GM21786 (cell line): ENCODE measurements around the gene RBMS3.
"Not testable (repeated sequence)": the region's sequence is repeated elsewhere in the genome, so short reads cannot be mapped to it uniquely, and the experiment has no call there.

Experiments
- ATAC-seq: cut with Tn5 transposase; IDR thresholded peaks from one replicate; pipeline ENCODE4 v1.9.1; 2021; ENCODE audit not compliant: unreplicated experiment

RBMS3 gene

GRCh38 chr3:29649815-29650547 is 369.1 kb downstream of the RBMS3 start:
- peak; percentile 80 for ATAC-seq

- no peak for ATAC-seq
Measured at GRCh38 chr3:29653680-29654079, 372.8 kb downstream of the RBMS3 start.

GRCh38 chr3:29655015-29655747 is 374.3 kb downstream of the RBMS3 start:
- no peak for ATAC-seq

- no peak for ATAC-seq
Measured at GRCh38 chr3:29665688-29666087, 384.8 kb downstream of the RBMS3 start.

- no peak for ATAC-seq
Measured at GRCh38 chr3:29668233-29668632, 387.4 kb downstream of the RBMS3 start.

- ATAC-seq = no peak
Measured at GRCh38 chr3:29668728-29669127, 387.9 kb downstream of the RBMS3 start.

GRCh38 chr3:29670476-29670875 is 389.6 kb downstream of the RBMS3 start:
- not testable (repeated sequence) for ATAC-seq

GRCh38 chr3:29677421-29677820 is 396.6 kb downstream of the RBMS3 start:
- ATAC-seq = no peak

- no peak for ATAC-seq
Measured at GRCh38 chr3:29679944-29680343, 399.1 kb downstream of the RBMS3 start.

- peak; percentile 39 for ATAC-seq
Measured at GRCh38 chr3:29683018-29683993, 402.4 kb downstream of the RBMS3 start.

- peak; percentile 99 for ATAC-seq
Measured at GRCh38 chr3:29686889-29687592, 406.2 kb downstream of the RBMS3 start.

- no peak for ATAC-seq
Measured at GRCh38 chr3:29690686-29691353, 409.9 kb downstream of the RBMS3 start.

GRCh38 chr3:29693863-29694262 is 413.0 kb downstream of the RBMS3 start:
- ATAC-seq = no peak

GRCh38 chr3:29694331-29694730 is 413.5 kb downstream of the RBMS3 start:
- ATAC-seq = no peak

- no peak for ATAC-seq
Measured at GRCh38 chr3:29694783-29695182, 413.9 kb downstream of the RBMS3 start.

GRCh38 chr3:29695201-29695600 is 414.3 kb downstream of the RBMS3 start:
- ATAC-seq = no peak

GRCh38 chr3:29695643-29696198 is 414.9 kb downstream of the RBMS3 start:
- ATAC-seq = no peak

GRCh38 chr3:29696311-29696710 is 415.4 kb downstream of the RBMS3 start:
- ATAC-seq = no peak

- no peak for ATAC-seq
Measured at GRCh38 chr3:29697989-29698388, 417.1 kb downstream of the RBMS3 start.

GRCh38 chr3:29700256-29700655 is 419.4 kb downstream of the RBMS3 start:
- ATAC-seq = no peak
